ENCODE data around the gene SLAMF9. TPM values are rescaled to one million over a fixed set of nuclear protein-coding genes. Genes with fewer than 3 reads are reported as not detected.

SLAMF9 gene
- polyA plus RNA-seq, 1 donor (not counting 4 experiments of a cell fraction or from before 2014, with no cell fraction given), result 0.31 TPM

- Histone ChIP-seq H3K4me1 (ENCODE audit: control insufficient read depth, extremely low read depth, insufficient read depth, low read length) (peaks cover 30% of the 10 kb centered on the region), H3K4me2 (ENCODE audit: control insufficient read depth, extremely low read depth, insufficient read depth, low read depth, low read length) (peak overlapping the region; percentile 29), H3K4me3 (ENCODE audit: control insufficient read depth in 2 of 3, extremely low read depth in 1 of 3, insufficient read depth in 2 of 3, low read depth in 1 of 3, low read length in 3 of 3) (no peak overlapping the region), H3K9me3 (ENCODE audit: control insufficient read depth, low read depth, low read length) (no peaks in the 10 kb centered on the region), H3K79me2 (ENCODE audit: control insufficient read depth, insufficient read depth, low read length) (peaks cover 67% of the 10 kb centered on the region), H3K9ac (ENCODE audit: control insufficient read depth, extremely low read depth, insufficient read depth, low read length) (no peak overlapping the region), H3K27ac (ENCODE audit: control insufficient read depth, insufficient read depth, low read length) (no peak overlapping the region), H3K27me3 (ENCODE audit: control insufficient read depth, extremely low read depth, insufficient read depth, low read length) (no peaks in the 10 kb centered on the region), H2AFZ (ENCODE audit: control insufficient read depth, low read length) (no peak overlapping the region), H3K9me1 (ENCODE audit: control insufficient read depth, extremely low read depth, insufficient read depth, low read length) (no peaks in the 10 kb centered on the region), H3K36me3 (ENCODE audit: control insufficient read depth in 2 of 2, extremely low read depth in 1 of 2, insufficient read depth in 2 of 2, low read length in 2 of 2) (peaks cover 6 to 18% of the 10 kb centered on the region in 2 experiments), H4K20me1 (ENCODE audit: control insufficient read depth, extremely low read depth, insufficient read depth, low read length) (peaks cover 7% of the 10 kb centered on the region)
- dilution Hi-C loops (cut with MboI; ENCODE audit: extremely low pct_ligation_motif_present, low sequenced_read_pairs), result no loop called here
- peak; percentile 32 for FAIRE-seq
- no peak for TF ChIP-seq EZH2 (IDR thresholded peaks at IDR 0.05; ENCODE audit: low read length)
- no peak for TF ChIP-seq CTCF (optimal IDR thresholded peaks at IDR 0.05 in 1 of 3, IDR thresholded peaks at IDR 0.05 in 1 of 3, conservative IDR thresholded peaks at IDR 0.05 in 1 of 3; ENCODE audit: extremely low read depth in 1 of 3, insufficient read depth in 2 of 3, low read length in 3 of 3)
- no peak for DNase-seq (ENCODE audit: low read depth, low spot score)
Measured at GRCh38 chr1:159965263-159965662, 11.2 kb upstream of the SLAMF9 start.

DNA sequence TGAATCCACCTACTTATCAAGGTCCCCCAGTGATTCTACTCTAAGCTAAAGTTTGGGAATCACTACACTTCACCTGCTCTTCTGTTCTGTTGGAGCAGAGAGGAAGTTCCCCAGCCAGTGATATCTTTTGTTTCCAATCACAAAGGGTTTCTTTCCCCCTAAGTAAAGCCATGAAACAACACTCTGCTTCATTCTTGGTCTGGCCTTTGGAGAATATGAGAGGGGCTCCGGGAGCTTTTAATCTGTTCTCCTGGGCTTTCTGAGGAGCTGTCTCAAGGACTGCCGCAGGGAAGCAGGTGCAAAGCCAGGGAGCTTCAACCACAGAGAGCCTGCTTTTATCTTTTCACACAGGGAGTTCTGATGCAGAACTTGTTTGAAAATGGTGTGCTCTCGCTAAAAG lies 10.1 kb upstream of the SLAMF9 start:
- H3K4me1 ChIP-seq (ENCODE audit: control insufficient read depth, extremely low read depth, insufficient read depth, low read length), result peaks cover 38% of the 10 kb centered on the region
- no peak overlapping the region for H3K9ac ChIP-seq (ENCODE audit: control insufficient read depth, extremely low read depth, insufficient read depth, low read length)
- DNase-seq (ENCODE audit: low read depth, low spot score) (no peak), FAIRE-seq (peak; percentile 46)
- no peaks in the 10 kb centered on the region for H3K27me3 ChIP-seq (ENCODE audit: control insufficient read depth, extremely low read depth, insufficient read depth, low read length)
- dilution Hi-C loops (cut with MboI; ENCODE audit: extremely low pct_ligation_motif_present, low sequenced_read_pairs), result no loop called here
- TF ChIP-seq CTCF (optimal IDR thresholded peaks at IDR 0.05 in 1 of 3, IDR thresholded peaks at IDR 0.05 in 1 of 3, conservative IDR thresholded peaks at IDR 0.05 in 1 of 3; ENCODE audit: extremely low read depth in 1 of 3, insufficient read depth in 2 of 3, low read length in 3 of 3), result no peak
- no peak for TF ChIP-seq EZH2 (IDR thresholded peaks at IDR 0.05; ENCODE audit: low read length)
- H2AFZ ChIP-seq (ENCODE audit: control insufficient read depth, low read length), result no peak overlapping the region
- peaks cover 6 to 18% of the 10 kb centered on the region in 2 experiments for H3K36me3 ChIP-seq (ENCODE audit: control insufficient read depth in 2 of 2, extremely low read depth in 1 of 2, insufficient read depth in 2 of 2, low read length in 2 of 2)
- no peaks in the 10 kb centered on the region for H3K9me1 ChIP-seq (ENCODE audit: control insufficient read depth, extremely low read depth, insufficient read depth, low read length)
- H3K4me2 ChIP-seq (ENCODE audit: control insufficient read depth, extremely low read depth, insufficient read depth, low read depth, low read length), result peak overlapping the region; percentile 29
- H3K4me3 ChIP-seq (ENCODE audit: control insufficient read depth in 2 of 3, extremely low read depth in 1 of 3, insufficient read depth in 2 of 3, low read depth in 1 of 3, low read length in 3 of 3), result no peak overlapping the region
- H3K9me3 ChIP-seq (ENCODE audit: control insufficient read depth, low read depth, low read length), result no peaks in the 10 kb centered on the region
- H4K20me1 ChIP-seq (ENCODE audit: control insufficient read depth, extremely low read depth, insufficient read depth, low read length), result peaks cover 7% of the 10 kb centered on the region
- peaks cover 57% of the 10 kb centered on the region for H3K79me2 ChIP-seq (ENCODE audit: control insufficient read depth, insufficient read depth, low read length)
- H3K27ac ChIP-seq (ENCODE audit: control insufficient read depth, insufficient read depth, low read length), result no peak overlapping the region
